GM21717 (cell line): ENCODE data around the gene WFS1.

Source experiments
- ATAC-seq: cut with Tn5 transposase; IDR thresholded peaks from one replicate; pipeline ENCODE4 v1.9.1; 2021; ENCODE audit warnings: mild to moderate bottlenecking, moderate library complexity; ENCODE audit not compliant: unreplicated experiment

The WFS1 gene

DNA sequence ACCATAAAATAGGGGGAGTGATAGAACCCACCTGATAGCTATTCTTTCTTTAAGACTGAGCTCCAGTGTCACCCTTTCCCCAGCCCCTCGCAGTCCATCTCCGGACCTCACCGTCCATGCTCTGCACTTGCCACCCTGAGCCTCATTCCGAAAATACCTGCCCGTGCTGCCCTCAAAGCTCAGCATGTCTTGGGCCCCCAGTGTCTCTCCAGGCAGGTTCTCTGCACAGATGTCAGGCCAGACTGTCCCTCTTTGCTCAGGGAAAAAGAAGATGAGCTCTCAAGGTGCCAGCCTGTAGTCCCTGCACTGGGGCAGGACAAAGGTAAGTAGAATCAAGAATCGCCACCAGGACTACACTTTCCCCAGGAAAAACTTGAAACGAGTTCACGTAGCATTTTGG, 9.8 kb upstream of the WFS1 start:
- ATAC-seq: no peak

DNA sequence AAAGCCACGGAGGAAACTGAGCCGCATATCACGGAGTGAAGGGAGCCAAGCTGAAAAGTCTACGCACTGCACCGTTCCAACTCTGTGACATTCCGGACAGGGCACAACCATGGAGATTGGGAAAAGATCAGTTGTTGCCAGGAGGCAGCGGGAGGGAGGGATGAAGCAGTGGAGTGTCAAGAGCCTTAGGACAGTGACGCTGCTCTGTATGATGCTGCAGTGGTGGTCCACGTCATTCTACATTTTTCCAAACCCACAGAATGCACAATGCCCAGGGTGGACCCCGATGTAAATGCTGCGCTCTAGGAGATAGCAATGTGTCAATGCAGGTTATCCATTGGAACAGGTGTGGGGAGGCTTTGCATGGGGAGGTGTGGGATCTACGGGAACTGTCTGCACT, 7.5 kb upstream of the WFS1 start:
- no peak for ATAC-seq

DNA sequence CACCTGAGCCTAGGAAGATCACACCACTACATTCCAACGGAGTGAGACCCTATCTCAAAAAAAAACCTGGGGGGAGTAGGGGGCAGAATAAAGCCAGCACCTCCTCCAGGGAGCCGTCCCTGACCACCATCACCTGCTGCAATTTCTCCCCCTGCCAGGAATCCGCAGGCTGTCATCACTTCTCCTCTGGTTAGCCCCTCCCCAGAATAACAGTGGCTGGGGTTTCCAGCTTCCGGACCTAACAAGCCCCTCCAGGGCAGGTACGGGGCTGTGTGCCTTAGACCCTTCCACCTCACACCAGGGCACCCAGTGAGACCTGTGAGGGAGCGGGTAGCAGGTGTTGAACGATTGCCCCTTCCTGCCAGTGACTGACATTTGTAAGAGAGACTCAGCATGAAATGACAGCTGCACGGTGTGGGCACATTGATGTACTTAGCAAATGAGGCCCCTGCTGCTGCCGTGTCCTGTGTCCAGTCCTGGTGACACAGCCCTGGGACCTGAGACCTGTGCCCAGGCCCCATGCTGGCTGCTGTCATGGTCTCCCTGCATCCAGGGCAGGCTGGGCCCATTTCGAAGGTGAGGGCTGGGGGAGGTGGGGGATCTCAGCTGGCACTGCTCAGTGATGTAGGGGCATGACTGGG, 6.7 kb upstream of the WFS1 start:
- ATAC-seq: no peak

DNA sequence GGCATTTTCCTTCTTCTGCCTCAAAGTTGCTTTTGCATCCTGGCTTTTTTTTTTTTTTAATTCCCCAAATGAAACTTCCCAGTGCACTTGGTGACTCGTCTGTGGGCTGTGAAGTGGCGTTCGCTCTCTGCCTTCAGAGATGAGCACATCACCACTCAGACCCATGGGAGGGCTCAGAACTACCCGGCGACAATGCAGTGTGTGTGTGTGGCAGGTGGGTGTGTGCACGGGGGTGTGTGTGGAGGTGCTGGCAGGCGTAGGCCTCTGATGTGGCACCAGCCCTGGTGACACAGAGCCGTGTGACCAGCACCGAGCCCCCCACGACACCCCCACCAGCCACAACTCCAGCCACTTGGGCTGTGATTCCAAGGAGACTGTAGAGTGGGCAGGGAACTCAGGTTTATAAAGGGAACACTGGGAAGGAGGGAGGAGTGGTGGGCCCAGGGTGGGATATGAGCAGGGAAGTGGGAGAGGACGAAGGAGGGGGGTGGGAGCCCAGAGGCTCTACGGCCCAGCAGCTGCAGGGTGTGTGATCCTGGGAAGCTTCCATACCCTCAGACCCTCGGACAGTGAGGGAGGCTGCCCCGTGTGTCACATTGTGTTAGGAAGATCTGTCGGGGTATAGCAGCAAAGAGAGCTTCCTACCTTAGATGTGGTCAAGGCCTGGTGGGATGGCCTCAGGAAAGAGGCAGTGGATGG, 6.0 kb upstream of the WFS1 start:
- no peak for ATAC-seq

DNA sequence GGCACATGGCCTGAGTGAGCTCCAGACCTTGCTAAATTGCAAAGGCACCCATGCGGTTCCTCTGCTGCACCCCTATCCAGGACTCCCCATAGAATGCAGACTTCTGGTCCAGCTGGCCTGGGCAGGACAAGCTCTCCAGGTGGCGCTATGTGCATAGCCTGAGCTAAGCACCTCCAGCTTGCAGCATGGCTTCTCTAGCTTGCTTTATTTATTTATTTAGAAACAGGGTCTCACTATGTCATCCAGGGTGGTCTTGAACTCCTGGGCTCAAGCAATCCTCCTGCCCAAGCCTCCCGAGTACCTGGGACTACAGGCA, 5.5 kb upstream of the WFS1 start:
- ATAC-seq: no peak

DNA sequence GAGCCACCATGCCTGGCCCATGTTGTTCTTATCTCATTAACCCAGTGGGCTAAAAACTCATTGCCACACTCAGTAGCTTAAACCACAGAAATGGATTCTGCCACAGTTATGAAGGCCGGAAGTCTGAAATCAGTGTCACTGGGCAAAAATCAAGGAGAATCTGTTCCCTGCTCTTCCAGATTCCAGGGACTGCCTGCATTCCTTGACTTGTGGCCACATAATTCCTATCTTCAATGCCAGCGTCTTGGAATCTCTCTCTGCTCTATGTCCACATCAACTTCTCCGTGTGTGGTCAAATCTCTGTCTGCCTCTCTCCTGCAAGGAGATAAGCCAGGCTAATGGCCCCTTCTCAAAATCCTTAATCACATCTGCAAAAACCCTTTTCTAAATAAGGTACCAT, 4.1 kb upstream of the WFS1 start:
- no peak for ATAC-seq

DNA sequence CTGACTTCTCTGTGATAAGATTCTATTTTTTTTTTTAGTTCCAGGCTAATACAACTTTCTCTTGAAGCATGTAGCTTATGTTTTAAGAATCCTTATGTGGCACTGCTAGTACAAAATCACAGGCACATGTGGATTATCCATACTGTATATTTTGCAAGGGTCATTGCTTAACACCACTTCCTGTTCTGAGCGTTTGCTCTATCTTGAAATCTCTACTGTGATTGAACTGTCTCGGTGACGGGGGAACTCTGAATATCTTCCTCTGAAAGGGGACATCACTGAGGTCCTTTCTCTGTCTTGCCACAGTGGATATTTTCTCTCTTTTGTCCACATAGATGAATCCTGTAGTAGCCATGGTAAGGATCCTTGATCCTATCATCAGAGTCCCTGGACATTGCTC, 2.1 kb upstream of the WFS1 start:
- ATAC-seq: no peak

DNA sequence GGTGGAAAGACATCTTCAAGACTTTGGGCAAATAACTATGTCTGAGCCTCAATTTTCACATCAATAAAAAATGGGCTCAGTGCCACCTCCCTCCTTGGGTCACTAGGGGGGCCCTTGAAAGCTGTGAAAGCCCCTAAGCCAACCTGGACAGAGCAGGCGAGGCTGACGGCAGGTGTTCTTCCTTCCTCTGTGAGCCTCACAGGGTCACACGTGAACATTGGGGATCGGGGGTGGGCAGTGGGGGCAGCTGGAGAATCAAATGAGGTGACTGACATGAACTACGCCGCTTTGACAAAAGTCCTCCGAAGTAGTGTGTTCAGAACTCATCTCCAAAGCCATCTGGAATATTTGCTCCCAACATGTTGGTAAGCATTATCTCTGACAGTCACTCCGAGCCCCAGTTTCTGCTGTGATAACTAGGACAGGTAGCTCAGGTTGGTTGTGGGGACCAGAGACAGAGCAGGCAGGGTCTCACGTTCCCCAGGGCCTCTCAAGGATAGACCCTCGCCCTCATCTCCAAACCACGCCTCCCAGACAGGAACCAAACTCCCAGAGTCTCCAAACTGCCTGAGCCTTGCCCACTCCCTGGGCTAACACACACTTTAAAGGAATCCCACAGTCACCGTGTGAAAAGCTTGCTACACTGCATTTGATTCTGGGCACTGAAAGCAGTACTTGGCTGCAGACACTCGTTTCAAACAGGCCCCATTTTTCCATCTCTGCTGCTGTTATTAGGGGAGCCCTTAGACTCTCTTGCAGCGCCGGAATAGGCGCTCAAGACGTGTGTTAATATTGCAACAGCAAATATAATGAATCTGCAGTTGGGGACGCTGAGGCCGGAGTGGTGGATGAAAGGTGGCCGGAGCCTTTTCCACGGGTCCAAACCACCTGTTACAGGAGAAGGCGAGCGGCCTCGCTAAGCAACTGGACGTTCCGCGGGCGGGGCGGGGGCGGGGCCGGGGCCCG, 717 bp upstream of the WFS1 start:
- peak; percentile 14 for ATAC-seq

DNA sequence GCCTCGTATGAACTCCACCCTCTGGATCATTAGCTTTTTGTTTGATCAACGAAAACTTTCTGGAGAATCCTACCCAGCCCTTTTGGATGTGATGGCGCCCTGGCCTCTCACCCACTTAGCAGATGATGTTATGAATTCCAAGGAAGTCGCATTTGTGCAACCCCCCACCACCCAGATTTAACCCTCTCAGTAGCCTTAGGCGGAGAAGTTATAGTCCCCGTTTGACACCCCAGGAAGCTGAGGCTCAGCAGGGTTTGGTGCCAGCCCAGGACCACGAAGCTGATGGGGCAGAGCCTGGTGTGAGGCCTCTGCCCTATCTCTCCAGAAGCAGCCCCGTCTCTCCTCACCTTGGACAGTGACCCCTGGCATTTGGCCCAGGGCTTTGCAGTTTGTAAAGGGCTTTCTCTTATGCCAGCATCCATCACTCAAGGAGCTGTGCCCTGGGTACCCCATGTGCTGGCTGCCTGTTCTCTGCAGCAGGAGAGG, 1.0 kb downstream of the WFS1 start:
- ATAC-seq: no peak

DNA sequence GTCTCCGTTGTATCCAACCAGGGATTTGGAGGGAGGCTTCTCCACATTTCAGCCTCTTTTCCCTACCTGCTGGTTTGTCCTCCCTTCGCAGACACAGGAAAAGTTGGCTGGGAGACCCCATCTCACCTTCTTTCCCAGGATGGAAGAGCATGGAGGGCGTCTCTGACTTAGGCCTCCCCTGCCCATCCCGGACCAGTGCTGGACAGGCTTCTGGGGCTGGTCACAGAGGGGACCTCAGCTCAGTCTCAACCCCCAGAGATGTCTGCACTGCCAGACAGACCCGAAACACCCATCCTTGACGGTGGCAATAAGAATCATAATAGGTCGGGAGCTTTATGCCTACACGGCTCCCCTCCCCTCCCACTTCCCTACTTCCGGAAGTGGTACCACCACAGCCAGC, 1.6 kb downstream of the WFS1 start:
- ATAC-seq: no peak

DNA sequence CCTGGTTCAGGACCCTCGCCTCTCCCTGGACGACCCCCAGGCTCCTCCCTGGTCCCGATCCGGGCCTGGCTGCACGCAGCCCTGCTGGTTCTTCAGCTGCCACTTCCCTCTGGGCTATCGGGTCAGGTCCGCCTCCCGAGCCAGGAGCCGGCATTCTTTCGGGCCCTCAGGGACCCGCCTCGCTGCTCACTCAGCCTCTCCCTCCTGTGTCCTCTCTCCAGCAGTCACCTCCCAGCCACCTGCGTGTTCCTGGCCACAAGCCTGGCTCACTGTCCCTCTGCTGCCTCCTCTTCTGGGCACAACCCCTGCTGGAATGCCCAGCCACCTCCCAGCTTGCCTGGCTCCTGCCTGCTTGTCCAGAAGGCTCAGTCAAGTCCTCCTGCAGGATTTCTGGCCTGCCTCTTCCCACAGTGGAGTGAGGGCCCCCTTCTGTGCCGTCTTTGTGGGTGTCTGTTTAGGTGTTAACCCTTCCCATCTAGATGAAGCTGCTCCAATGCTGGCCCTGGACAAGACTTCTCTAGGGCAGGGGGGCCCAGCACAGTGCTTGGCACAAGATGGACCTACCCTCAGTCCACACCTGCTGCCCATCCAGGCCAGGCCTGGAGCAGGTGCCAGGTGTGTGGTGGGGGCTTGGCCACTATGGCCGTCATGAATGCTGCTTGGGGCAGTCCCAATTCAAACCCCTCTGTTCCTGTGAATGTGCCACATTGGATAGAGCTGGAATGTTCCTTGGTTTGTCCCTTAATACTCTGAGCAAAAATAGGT, 2.2 kb downstream of the WFS1 start:
- no peak for ATAC-seq

DNA sequence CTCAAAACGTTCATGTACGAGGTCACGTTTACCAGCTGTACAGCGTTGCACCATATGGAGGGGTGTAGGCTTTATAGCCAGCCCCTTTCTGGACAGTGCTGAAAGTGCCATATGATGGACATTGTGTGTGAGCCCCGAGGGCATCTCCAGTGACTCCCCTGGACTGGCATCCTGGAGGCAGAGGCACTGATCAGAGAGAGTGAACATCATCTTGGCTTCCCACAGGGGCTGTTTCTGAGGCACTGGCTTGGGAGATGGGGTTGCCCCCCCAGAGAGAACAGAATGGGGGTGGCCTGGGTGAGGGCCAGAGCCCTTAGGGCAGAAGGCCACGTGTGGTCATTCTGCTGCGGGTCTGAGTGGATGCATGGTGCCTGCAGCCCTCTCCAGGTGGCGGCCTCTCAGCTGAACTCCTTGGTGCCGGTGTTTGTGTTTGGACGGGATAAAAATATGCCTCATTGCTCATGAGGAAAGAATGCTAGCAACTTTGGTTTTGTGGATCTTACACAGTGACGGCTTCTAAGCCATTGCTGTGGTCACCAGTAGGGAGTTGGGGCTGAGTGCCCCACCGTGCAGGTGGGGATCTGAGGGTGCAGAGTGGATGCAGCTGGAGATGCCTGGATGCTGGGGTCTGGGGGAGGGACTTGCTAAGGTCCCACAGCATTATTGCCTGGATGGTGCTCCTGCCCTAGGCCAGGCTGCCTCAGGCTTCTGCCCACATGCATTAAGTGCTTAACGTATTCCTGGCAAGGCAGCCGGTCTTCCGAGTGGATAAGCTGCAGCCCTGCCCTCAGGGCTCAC, 3.4 kb downstream of the WFS1 start:
- no peak for ATAC-seq

DNA sequence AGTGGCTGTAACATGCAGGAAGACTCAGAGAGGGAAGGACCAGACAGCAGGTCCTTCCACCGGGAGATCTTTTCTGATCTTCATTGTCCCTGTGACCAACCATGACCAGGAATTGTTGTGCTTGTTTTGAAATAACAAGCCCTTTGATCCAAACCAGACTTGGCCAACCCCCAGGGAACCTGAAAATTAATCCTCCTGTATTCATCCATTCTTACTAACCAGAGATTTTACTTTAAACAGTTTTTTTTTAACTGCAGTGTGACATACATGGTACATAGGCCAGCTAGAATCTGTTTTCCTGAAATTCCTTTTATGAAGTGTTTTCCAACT, 4.0 kb downstream of the WFS1 start:
- no peak for ATAC-seq

DNA sequence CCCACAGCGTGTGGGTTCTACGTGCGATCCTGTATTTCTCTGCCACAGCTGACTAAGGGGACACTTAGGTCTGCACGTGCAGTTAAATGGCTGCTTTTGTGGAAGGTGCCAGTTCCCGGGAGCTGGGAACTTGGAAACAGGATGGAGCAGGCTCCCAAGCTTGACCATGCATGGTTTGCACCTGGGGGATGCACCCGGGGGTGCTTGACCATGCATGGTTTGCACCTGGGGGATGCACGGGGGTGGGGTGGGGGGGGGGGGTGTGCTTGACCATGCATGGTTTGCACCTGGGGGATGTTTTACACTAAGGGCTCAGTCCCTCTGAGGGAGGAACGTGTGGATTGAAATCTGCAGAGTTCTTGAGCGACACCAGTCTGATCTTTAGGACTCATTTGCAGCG, 5.7 kb downstream of the WFS1 start:
- ATAC-seq: no peak

DNA sequence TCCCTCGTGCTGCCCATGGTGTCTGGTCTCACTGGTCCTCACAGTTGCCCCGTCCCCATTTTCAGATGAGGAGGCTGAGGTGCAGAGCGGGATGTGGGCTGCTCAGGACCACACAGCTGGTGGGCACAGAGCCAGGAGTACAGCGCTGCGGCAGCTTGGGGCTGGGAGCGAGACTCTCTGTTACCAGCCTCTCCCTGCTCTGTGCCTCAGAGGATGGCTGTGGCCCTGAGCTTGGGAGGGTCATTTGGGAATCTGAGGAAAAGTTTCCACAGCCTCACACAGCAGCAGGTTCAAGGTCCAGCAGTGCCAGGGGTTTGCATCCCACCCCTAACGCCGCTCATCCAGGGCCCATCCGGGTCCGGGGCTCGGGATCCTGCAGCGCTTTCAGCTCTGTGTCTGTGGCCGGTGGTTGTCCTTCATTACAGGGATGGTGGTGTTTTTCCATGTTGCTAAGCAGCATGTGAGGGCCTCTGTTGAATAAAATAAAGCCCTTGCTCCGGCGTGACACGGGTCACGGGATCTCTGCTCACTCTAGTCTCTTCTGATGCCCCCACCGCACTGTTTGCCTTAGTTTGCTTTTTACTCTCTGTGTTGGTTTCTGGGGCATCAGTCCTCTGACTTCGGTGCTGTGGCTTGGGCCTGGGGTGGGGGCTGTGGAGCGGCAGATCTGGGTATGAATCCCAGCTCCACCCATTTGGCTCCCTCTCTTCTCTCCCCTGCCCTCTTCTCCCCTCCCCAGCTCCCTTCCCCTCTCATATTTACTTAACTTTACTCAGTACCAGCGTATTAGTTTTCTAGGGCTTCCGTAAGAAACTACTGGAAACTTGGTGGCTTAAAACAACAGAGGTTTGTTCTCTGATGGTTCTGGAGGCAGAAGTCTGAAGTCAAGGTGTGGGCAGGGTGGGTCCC, 6.5 kb downstream of the WFS1 start:
- ATAC-seq: no peak

DNA sequence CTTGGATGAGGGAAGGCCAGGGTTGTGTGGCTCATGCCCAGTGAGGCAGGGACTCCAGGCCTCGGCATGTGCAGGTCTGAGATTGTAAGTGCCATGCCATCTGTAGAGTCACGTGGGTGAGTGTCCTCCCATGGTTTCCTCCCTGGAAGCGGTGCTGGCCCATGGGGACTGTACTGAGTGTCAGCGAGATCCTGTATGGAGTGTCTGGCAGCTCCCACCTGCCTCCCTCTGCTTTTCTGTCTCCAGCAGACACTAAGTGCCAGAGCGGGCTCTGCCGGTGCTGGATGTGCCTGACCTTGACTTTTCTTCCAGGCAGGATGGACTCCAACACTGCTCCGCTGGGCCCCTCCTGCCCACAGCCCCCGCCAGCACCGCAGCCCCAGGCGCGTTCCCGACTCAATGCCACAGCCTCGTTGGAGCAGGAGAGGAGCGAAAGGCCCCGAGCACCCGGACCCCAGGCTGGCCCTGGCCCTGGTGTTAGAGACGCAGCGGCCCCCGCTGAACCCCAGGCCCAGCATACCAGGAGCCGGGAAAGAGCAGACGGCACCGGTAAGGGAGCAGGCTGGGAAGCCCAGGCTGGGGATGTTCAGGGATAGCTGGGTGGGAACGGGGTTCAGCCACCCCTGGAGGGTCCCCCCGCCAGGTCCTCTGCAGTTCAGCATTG, 7.6 kb downstream of the WFS1 start:
- ATAC-seq: no peak

DNA sequence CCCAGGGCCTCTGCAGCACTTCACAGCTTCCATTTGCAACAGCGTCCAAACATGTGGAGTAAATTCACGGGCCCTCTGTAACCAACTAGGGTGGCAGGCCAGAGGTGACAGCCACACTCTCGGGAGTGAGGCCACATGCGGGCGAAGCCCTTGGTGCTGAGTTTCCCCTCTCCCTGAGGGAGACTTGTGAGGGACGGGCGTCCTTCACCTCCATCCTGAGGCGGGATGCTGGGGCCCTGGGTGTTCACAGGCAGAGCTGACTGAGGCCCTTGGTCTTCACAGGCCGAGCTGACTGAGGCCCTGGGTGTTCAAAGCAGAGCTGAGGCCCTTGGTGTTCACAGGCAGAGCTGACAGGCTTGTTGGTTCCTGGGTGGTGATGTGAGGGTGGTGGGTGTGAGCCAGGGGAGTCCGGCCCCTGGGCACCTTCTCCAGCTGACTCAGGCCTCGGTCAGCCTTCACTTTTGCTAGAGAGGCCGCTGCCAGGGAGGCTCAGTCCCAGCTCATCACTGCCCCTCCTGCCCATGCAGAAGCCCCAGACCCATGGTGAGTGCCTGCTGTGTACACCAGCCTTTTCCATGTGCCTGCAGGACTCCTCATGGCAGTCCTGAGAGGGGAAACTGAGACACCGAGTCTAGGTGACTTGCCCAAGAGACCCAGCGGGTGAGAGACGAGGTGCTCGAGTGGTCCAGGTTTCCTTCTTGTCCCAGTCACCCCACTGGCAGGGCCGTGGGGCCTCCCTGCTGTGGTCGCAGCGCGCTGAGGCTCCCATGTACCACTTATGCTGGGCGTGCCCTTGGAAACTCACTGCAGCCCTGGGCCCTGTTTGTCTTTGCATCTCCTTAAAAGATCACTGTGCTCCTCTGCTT, 8.5 kb downstream of the WFS1 start:
- no peak for ATAC-seq

DNA sequence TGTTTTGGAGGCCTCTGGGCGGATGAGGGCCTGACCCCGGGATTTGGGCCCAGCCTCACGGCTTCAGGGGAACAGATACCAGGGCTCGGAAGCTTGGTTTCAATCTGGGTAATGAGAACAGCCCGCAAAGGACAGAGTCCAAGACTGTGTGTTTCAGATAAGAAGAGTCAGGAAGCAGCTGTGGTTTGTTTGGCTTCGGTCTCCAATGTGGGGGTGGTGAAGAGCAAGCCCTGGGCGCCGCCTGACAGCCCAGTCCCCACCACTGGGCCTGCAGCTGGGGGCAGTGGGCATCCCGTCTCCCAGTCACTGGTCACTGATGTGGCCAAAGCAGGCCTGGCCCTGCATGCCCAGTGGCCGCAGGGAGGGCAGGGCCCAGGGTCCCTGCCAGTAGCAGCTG, 9.1 kb downstream of the WFS1 start:
- ATAC-seq: peak; percentile 84
